ENCODE results near the gene OR1C1. TPM values are rescaled to one million over a fixed set of nuclear protein-coding genes. Genes with fewer than 3 reads are reported as not detected.
"Not testable (repeated sequence)": the region's sequence is repeated elsewhere in the genome, so short reads cannot be mapped to it uniquely, and the experiment has no call there.

Gene OR1C1
- total RNA-seq, 2 experiments from 2014 or later: not detected

GRCh38 chr1:247747616-247748015 is 12.7 kb downstream of the OR1C1 start:
- ATAC-seq (no peak), DNase-seq (no peak)
- H3K36me3 Mint-ChIP-seq (ENCODE audit: low read depth): no peaks in the 10 kb centered on the region
- H3K4me3 Mint-ChIP-seq: no peak overlapping the region
- H3K4me1 Mint-ChIP-seq (ENCODE audit: low read depth): no peaks in the 10 kb centered on the region
- H3K27me3 Mint-ChIP-seq: no peaks in the 10 kb centered on the region
- ChIA-PET POLR2A (no interaction called here), CTCF (no interaction called here)
- no peak for TF ChIP-seq CTCF (IDR thresholded peaks at IDR 0.05)
- H3K9me3 Mint-ChIP-seq: peaks cover 8% of the 10 kb centered on the region
- intact Hi-C loops (cut with micrococcal nuclease): no loop called here
- no peak overlapping the region for H3K27ac Mint-ChIP-seq

DNA sequence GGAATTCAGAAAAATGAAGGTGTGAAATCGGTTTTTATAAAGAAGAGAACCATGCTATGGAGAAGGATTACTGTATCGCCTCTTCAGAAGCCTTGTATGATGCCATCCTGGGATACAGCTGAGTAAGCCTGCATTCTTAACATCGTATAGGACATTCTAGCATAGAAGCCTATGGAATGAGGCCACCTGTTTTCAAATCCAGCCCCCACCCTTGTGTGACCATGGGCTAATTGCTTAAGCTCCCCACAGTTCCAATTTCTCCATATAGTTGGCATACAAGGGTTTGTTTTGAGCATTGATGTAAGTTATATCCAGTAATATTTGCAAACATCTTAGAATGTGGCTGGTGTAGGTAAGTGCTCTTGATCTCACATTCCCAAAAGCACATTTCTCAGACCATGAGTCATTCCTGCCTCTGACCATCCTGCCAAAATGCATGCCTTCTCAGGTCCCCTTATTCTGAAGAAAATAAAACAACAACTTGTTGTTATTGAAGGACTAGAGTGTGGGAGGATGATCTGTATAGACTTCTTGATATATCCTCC is 13.9 kb downstream of the OR1C1 start:
- no peak for ATAC-seq
- H3K36me3 Mint-ChIP-seq (ENCODE audit: low read depth): no peaks in the 10 kb centered on the region
- H3K4me1 Mint-ChIP-seq (ENCODE audit: low read depth): no peaks in the 10 kb centered on the region
- CTCF ChIA-PET: no interaction called here
- POLR2A ChIA-PET: no interaction called here
- no peaks in the 10 kb centered on the region for H3K27me3 Mint-ChIP-seq
- no peak overlapping the region for H3K27ac Mint-ChIP-seq
- intact Hi-C loops (cut with micrococcal nuclease): no loop called here
- no peak for TF ChIP-seq CTCF (IDR thresholded peaks at IDR 0.05)
- no peak for DNase-seq
- H3K4me3 Mint-ChIP-seq: no peak overlapping the region
- peaks cover 5% of the 10 kb centered on the region for H3K9me3 Mint-ChIP-seq

DNA sequence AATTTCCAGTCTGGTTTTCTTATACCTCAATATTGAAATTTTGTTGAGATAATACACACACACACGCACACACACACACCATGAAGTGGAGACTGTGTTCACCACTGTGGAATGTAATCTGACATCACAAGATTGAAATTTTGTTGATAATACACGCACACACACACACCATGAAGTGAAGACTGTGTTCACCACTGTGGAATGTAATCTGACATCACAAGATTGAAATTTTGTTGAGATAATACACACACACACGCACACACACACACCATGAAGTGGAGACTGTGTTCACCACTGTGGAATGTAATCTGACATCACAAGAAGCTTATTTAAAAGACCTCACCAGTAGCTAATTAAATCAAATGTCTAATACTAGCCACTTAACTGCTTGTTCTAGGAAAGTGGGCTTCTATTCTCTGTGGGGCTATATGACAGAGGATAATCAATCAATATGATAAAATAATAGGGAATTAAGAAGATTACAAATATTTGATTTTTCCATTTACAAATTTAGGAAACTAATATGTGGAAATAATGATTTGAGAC is 18.1 kb downstream of the OR1C1 start:
- CTCF ChIA-PET; H3K27me3 Mint-ChIP-seq; ATAC-seq; H3K27ac Mint-ChIP-seq; POLR2A ChIA-PET; H3K4me3 Mint-ChIP-seq; H3K36me3 Mint-ChIP-seq (ENCODE audit: low read depth); DNase-seq; H3K4me1 Mint-ChIP-seq (ENCODE audit: low read depth); intact Hi-C loops (cut with micrococcal nuclease); H3K9me3 Mint-ChIP-seq: not testable (repeated sequence)

DNA sequence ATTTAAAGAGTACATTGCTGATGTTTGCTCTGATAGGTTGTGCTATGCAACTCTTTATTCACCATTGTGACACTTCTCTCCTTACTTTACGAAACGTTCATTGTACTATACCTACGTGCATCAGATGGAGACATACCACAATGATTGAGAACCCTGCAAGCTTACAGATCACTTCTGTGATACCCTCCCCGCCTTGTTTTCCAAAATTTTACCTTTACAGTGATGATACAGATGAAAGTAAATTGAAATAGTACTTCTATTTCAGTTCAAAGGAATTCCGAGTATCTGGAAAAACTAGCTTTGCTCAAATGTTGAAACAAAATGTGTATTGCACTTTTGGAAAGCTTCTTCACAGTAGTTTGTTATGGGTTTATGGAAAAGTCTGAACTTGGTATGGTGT is 18.6 kb downstream of the OR1C1 start:
- Mint-ChIP-seq H3K4me3 (no peak overlapping the region), H3K4me1 (ENCODE audit: low read depth) (no peaks in the 10 kb centered on the region), H3K36me3 (ENCODE audit: low read depth) (no peaks in the 10 kb centered on the region), H3K27me3 (peaks cover 2% of the 10 kb centered on the region), H3K27ac (no peak overlapping the region), H3K9me3 (no peaks in the 10 kb centered on the region)
- no peak for TF ChIP-seq CTCF (IDR thresholded peaks at IDR 0.05)
- intact Hi-C loops (cut with micrococcal nuclease): no loop called here
- POLR2A ChIA-PET: no interaction called here
- DNase-seq (no peak), ATAC-seq (no peak)
- CTCF ChIA-PET: no interaction called here

GRCh38 chr1:247740721-247741120 is 19.6 kb downstream of the OR1C1 start:
- ATAC-seq: no peak
- Mint-ChIP-seq H3K9me3 (no peaks in the 10 kb centered on the region), H3K4me1 (ENCODE audit: low read depth) (no peaks in the 10 kb centered on the region), H3K36me3 (ENCODE audit: low read depth) (no peaks in the 10 kb centered on the region), H3K27me3 (peaks cover 2% of the 10 kb centered on the region), H3K4me3 (no peak overlapping the region), H3K27ac (no peak overlapping the region)
- intact Hi-C loops (cut with micrococcal nuclease): no loop called here
- DNase-seq: no peak
- ChIA-PET CTCF (no interaction called here), POLR2A (no interaction called here)
- TF ChIP-seq CTCF (IDR thresholded peaks at IDR 0.05): no peak

- no peak for TF ChIP-seq CTCF (IDR thresholded peaks at IDR 0.05)
- H3K4me3 Mint-ChIP-seq: no peak within 1 kb of the TSS
- intact Hi-C loops (cut with micrococcal nuclease): no loop called here
- ATAC-seq: no peak
- ChIA-PET POLR2A (no interaction called here), CTCF (no interaction called here)
- no peaks in the 10 kb centered on the region for H3K36me3 Mint-ChIP-seq (ENCODE audit: low read depth)
- no peak for DNase-seq
- H3K9me3 Mint-ChIP-seq: no peaks in the 10 kb centered on the region
- H3K27me3 Mint-ChIP-seq: peaks cover 2% of the 10 kb centered on the region
- no peak within 1 kb of the TSS for H3K27ac Mint-ChIP-seq
- H3K4me1 Mint-ChIP-seq (ENCODE audit: low read depth): no peaks in the 10 kb centered on the region
These were observed 22.0 kb downstream of the OR1C1 start, which contains the start of gene OR14K1 for GRCh38 chr1:247738315-247738714. OR14K1 (plus strand) TSS chr1:247738615; CDS start chr1:247738615, 0 bp downstream.

All from activated CD8-positive, alpha-beta T cell treated with anti-CD3 and anti-CD28 coated beads for 36 hours (primary cell).